B cell (primary cell): ENCODE results near the gene JAM2. TPM values are rescaled to one million over a fixed set of nuclear protein-coding genes. Genes with fewer than 3 reads are reported as not detected.
"Not testable (repeated sequence)": the region's sequence is repeated elsewhere in the genome, so short reads cannot be mapped to it uniquely, and the experiment has no call there.

Experiments used
- ATAC-seq: fragments of 200-7000 bp; cut with Tn5 transposase; one replicate; pipeline ENCODE4 v1.10.0; 2021; ENCODE audit warnings: low read depth, mild to moderate bottlenecking, moderate number of reproducible peaks, moderate library complexity
- CTCF ChIA-PET: fragments of 350-600 bp; sonication (Branson Sonifier 250); formaldehyde crosslinking; loops from one replicate; lab custom pipeline; 2021; ENCODE audit warnings: antibody characterized with exemption, inconsistent platforms; lab: Charles Lee
- POLR2A ChIA-PET: fragments of 350-600 bp; sonication (Branson Sonifier 250); formaldehyde crosslinking; loops from one replicate; lab custom pipeline; 2021; ENCODE audit warnings: antibody characterized with exemption; lab: Charles Lee
- DNase-seq: peaks from one replicate; pipeline ENCODE4 v3.0.0; 2013
- H2AFZ ChIP-seq: 2 replicates; pipeline ENCODE4 v1.6.1; 2012; ENCODE audit warnings: mild to moderate bottlenecking, low read depth, low read length; ENCODE audit not compliant: insufficient read depth, poor library complexity, severe bottlenecking
- H3K27ac ChIP-seq, 2 donors: 1 replicate in 1 of 2; 2 replicates in 1 of 2; pipeline ENCODE4 v1.5.1; 2012 to 2013; ENCODE audit warnings: low read length in 2 of 2, mild to moderate bottlenecking in 2 of 2, moderate library complexity in 1 of 2
- H3K27me3 ChIP-seq, 4 experiments: fragments of 200-600 bp in 1 of 4; sonication (generic) in 1 of 4; replicated peaks in 1 of 4; 1 replicate in 2 of 4; 2 replicates in 2 of 4; pipeline versions ENCODE4 v1.6.1 to v1.7.0; 2013 to 2016; ENCODE audit warnings: low read length in 3 of 4, mild to moderate bottlenecking in 2 of 4, mixed read lengths in 1 of 4, moderate library complexity in 1 of 4; ENCODE audit not compliant: insufficient read depth in 4 of 4, control insufficient read depth in 3 of 4; ENCODE audit errors: control extremely low read depth in 1 of 4
- H3K36me3 ChIP-seq, 2 experiments: replicated peaks in 1 of 2; 1 replicate in 1 of 2; 2 replicates in 1 of 2; pipeline versions ENCODE4 v1.6.1 to v1.7.1; 2013; ENCODE audit warnings: low read length in 1 of 2; ENCODE audit not compliant: insufficient read depth in 2 of 2, control insufficient read depth in 1 of 2; ENCODE audit errors: control extremely low read depth in 1 of 2, extremely low read depth in 1 of 2
- H3K4me1 ChIP-seq, 2 donors: fragments of 200-600 bp in 1 of 2; sonication (generic) in 1 of 2; 1 replicate in 1 of 2; 2 replicates in 1 of 2; pipeline versions ENCODE4 v1.5.1 to v1.6.1; 2013 to 2017; ENCODE audit warnings: low read length in 2 of 2; ENCODE audit not compliant: control insufficient read depth in 2 of 2, insufficient read depth in 2 of 2
- H3K4me2 ChIP-seq: replicated peaks from 2 replicates; pipeline ENCODE3; 2012; ENCODE audit warnings: mild to moderate bottlenecking, low read depth, low read length; ENCODE audit not compliant: poor library complexity, severe bottlenecking
- H3K4me3 ChIP-seq, 5 experiments: fragments of 200-600 bp in 1 of 5; sonication (generic) in 1 of 5; 1 replicate in 3 of 5; 2 replicates in 2 of 5; pipeline versions ENCODE4 v1.5.1 to v1.7.0; 2011 to 2016; ENCODE audit warnings: low read length in 4 of 5, mild to moderate bottlenecking in 4 of 5, low read depth in 2 of 5, control low read depth in 1 of 5, moderate library complexity in 1 of 5; ENCODE audit not compliant: insufficient read depth in 1 of 5; ENCODE audit errors: control extremely low read depth in 1 of 5, extremely low read depth in 1 of 5
- H3K79me2 ChIP-seq: fragments of 200-600 bp; sonication (generic); one replicate; pipeline ENCODE4 v1.6.0; 2016; ENCODE audit warnings: low read length; ENCODE audit not compliant: control insufficient read depth, insufficient read depth
- H3K9ac ChIP-seq: fragments of 200-600 bp; sonication (generic); 2 replicates; pipeline ENCODE4 v1.6.1; 2017; ENCODE audit warnings: mild to moderate bottlenecking, low read length, moderate library complexity
- H3K9me3 ChIP-seq, 3 donors: one replicate each; pipeline versions ENCODE4 v1.6.1 to v1.7.1; 2013; ENCODE audit warnings: low read length in 2 of 3; ENCODE audit not compliant: control insufficient read depth in 2 of 3, insufficient read depth in 1 of 3; ENCODE audit errors: control extremely low read depth in 1 of 3
- H4K20me1 ChIP-seq: 2 replicates; pipeline ENCODE4 v1.6.0; 2012; ENCODE audit warnings: mild to moderate bottlenecking, low read length; ENCODE audit not compliant: insufficient read depth, control insufficient read depth, poor library complexity, severe bottlenecking
- H3K27ac Mint-ChIP-seq: one replicate; pipeline ENCODE4 v1.8.0; 2021; ENCODE audit warnings: mixed read lengths
- H3K27me3 Mint-ChIP-seq: one replicate; pipeline ENCODE4 v1.8.0; 2021; ENCODE audit warnings: mixed read lengths
- H3K4me1 Mint-ChIP-seq: one replicate; pipeline ENCODE4 v1.8.0; 2021; ENCODE audit warnings: mixed read lengths
- H3K4me3 Mint-ChIP-seq: one replicate; pipeline ENCODE4 v1.8.0; 2021; ENCODE audit warnings: mixed read lengths
- H3K9me3 Mint-ChIP-seq: one replicate; pipeline ENCODE4 v1.8.0; 2022; ENCODE audit warnings: mixed read lengths; ENCODE audit not compliant: insufficient read depth
- EZH2 ChIP-seq: IDR thresholded peaks from 2 replicates; pipeline ENCODE4 v1.6.1; 2012; ENCODE audit warnings: borderline replicate concordance, low read depth, mild to moderate bottlenecking, moderate library complexity, low read length; ENCODE audit not compliant: insufficient read depth, poor library complexity, severe bottlenecking
- WGBS: methylation state at CpG from one replicate; pipeline ENCODE4 v1.1.5; 2013; ENCODE audit warnings: missing lambda C conversion rate; ENCODE audit not compliant: insufficient coverage; 5-methylcytosine and 5-hydroxymethylcytosine counted together
- intact Hi-C: fragments of 100-400 bp; cut with micrococcal nuclease; formaldehyde crosslinking; loops from one replicate; pipeline ENCODE4 v1.10.0; 2022
- polyA plus RNA-seq: library from polyadenylated mRNA; depleted of rRNA; stranded (reverse); fragments of >200 nt; gene quantifications from 2 replicates; pipeline ENCODE4 v1.2.3, GENCODE V29; 2012
- total RNA-seq, 2 donors: library from RNA; stranded (reverse); fragments of 120-200 nt in 1 of 2; gene quantifications; 1 replicate in 1 of 2; 2 replicates in 1 of 2; pipeline versions ENCODE4 v1.2.3 to v1.2.4, GENCODE V29; 2013 to 2022
- TF ChIP-seq, protein P1 (sequence below): fragments of 200-600 bp; IDR thresholded peaks from one replicate; pipeline ENCODE4 v1.8.0; 2022; ENCODE audit warnings: antibody characterized with exemption, mild to moderate bottlenecking

The JAM2 gene
- total and polyA plus RNA-seq, 2 donors (not counting 1 experiment from before 2014, with no cell fraction given), result 0.94 to 1.5 TPM

DNA sequence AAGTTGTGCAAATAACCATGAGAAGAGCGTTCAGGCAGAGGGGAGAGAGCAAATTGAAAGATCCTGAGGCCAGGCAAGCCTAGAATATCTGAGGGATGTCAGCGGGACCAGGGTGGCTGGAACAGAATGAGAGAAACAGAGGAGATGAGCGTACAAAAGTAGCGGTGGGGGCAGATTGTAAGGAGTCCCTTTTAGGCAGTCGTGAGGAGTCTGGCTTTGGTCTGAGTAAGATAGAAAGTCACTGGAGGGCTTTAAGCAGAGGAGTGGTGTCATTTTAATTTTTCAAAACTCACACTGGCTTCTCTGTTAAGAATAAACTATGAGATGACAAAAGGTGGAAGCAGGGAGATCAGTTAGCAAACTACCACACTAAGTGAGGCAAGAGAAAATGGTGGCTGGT, 71.5 kb downstream of the JAM2 start:
- Histone ChIP-seq H3K27me3 (no peaks in the 10 kb centered on the region), H3K4me3 (no peak overlapping the region), H4K20me1 (no peaks in the 10 kb centered on the region), H3K79me2 (no peaks in the 10 kb centered on the region), H3K27ac (no peak overlapping the region), H3K4me1 (no peaks in the 10 kb centered on the region), H3K9ac (no peak overlapping the region), H2AFZ (no peak overlapping the region), H3K9me3 (no peaks in the 10 kb centered on the region), H3K4me2 (no peak overlapping the region), H3K36me3 (no peaks in the 10 kb centered on the region)
- intact Hi-C loops, result no loop called here
- Mint-ChIP-seq H3K9me3 (no peaks in the 10 kb centered on the region), H3K4me1 (no peaks in the 10 kb centered on the region), H3K27ac (no peak overlapping the region), H3K4me3 (no peak overlapping the region), H3K27me3 (no peaks in the 10 kb centered on the region)
- WGBS, result 94% methylated on average over 2 of the region's 5 CpGs
- TF ChIP-seq EZH2, result no peak
- TF ChIP-seq, protein P1, sequence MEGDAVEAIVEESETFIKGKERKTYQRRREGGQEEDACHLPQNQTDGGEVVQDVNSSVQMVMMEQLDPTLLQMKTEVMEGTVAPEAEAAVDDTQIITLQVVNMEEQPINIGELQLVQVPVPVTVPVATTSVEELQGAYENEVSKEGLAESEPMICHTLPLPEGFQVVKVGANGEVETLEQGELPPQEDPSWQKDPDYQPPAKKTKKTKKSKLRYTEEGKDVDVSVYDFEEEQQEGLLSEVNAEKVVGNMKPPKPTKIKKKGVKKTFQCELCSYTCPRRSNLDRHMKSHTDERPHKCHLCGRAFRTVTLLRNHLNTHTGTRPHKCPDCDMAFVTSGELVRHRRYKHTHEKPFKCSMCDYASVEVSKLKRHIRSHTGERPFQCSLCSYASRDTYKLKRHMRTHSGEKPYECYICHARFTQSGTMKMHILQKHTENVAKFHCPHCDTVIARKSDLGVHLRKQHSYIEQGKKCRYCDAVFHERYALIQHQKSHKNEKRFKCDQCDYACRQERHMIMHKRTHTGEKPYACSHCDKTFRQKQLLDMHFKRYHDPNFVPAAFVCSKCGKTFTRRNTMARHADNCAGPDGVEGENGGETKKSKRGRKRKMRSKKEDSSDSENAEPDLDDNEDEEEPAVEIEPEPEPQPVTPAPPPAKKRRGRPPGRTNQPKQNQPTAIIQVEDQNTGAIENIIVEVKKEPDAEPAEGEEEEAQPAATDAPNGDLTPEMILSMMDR, result no peak
- POLR2A ChIA-PET, result no interaction called here
- CTCF ChIA-PET, result interaction anchor here (1.6 to 2.3 kb wide), 2 partner anchors 102 to 290 kb away, joined by 5 to 10 read pairs; no protein-coding TSS in a partner anchor
- ATAC-seq (no peak), DNase-seq (no peak)

DNA sequence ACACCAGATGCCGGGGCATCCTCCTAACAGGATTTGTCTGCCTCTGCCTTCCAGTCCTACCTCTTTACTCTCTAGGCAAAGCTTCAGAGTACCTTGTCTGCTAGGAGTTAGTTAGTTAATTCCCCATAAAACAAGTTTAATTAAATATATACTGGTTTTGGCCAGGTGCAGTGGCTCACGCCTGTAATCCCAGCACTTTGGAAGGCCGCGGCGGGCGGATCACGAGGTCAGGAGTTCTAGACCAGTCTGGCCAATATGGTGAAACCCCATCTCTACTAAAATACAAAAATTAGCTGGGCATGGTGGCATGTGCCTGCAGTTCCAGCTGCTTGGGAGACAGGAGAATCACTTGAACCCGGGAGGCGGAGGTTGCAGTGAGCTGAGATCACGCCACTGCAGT, 75.0 kb downstream of the JAM2 start:
- WGBS, result no CpG with 5 or more reads among the region's 10 CpGs
- POLR2A ChIA-PET, H3K4me3 ChIP-seq, H2AFZ ChIP-seq, H3K4me1 Mint-ChIP-seq, intact Hi-C loops, H3K27me3 ChIP-seq, H3K27me3 Mint-ChIP-seq, H3K27ac ChIP-seq, DNase-seq, H3K36me3 ChIP-seq, ATAC-seq, H3K9me3 ChIP-seq, H4K20me1 ChIP-seq, H3K4me3 Mint-ChIP-seq, H3K79me2 ChIP-seq, H3K4me2 ChIP-seq, H3K4me1 ChIP-seq, H3K9me3 Mint-ChIP-seq, H3K27ac Mint-ChIP-seq, H3K9ac ChIP-seq: not testable (repeated sequence)
- CTCF ChIA-PET, result interaction anchor here (3.9 kb wide), 1 partner anchor 106 kb away, joined by 17 read pairs; no protein-coding TSS in a partner anchor
